Chondrocyte (in vitro differentiated cells): ENCODE measurements around the gene GCLC. TPM values are rescaled to one million over a fixed set of nuclear protein-coding genes. Genes with fewer than 3 reads are reported as not detected.
A peak's percentile ranks its signal among the peaks of the same experiment; 100 is the strongest.
"Not testable (repeated sequence)": the region's sequence is repeated elsewhere in the genome, so short reads cannot be mapped to it uniquely, and the experiment has no call there.

Experiments
- DNase-seq: peaks from one replicate; pipeline ENCODE4 v3.0.0; 2021; ENCODE audit warnings: mixed read lengths, low spot score
- H3K27ac Mint-ChIP-seq: one replicate; pipeline ENCODE4 v1.8.0; 2021; ENCODE audit warnings: mild to moderate bottlenecking, moderate library complexity, mixed read lengths; ENCODE audit not compliant: unreplicated experiment
- H3K27me3 Mint-ChIP-seq: 2 replicates; pipeline ENCODE4 v1.8.0; 2021; ENCODE audit warnings: low read depth, mixed read lengths
- H3K36me3 Mint-ChIP-seq: 2 replicates; pipeline ENCODE4 v1.8.0; 2021; ENCODE audit warnings: low read depth, mixed read lengths
- H3K4me1 Mint-ChIP-seq: 2 replicates; pipeline ENCODE4 v1.8.0; 2021; ENCODE audit warnings: low read depth, mild to moderate bottlenecking, mixed read lengths
- H3K4me3 Mint-ChIP-seq: one replicate; pipeline ENCODE4 v1.8.0; 2021; ENCODE audit warnings: mild to moderate bottlenecking, moderate library complexity, mixed read lengths; ENCODE audit not compliant: unreplicated experiment
- H3K9me3 Mint-ChIP-seq: 2 replicates; pipeline ENCODE4 v1.8.0; 2021; ENCODE audit warnings: low read depth, mixed read lengths
- CTCF ChIP-seq: fragments of 200-600 bp; sonication (generic); IDR thresholded peaks from 2 replicates; pipeline ENCODE4 v1.5.0; 2021; ENCODE audit warnings: antibody characterized with exemption, mild to moderate bottlenecking, moderate library complexity
- total RNA-seq: library from RNA; stranded (reverse); gene quantifications from 3 replicates; pipeline ENCODE4 v1.2.1, GENCODE V29; 2021

The GCLC gene
- total RNA-seq, 1 donor from 2014 or later, result 35.2 TPM

GRCh38 chr6:53484476-53485280 lies 60.2 kb downstream of the GCLC start:
- no peak overlapping the region for H3K4me3 Mint-ChIP-seq
- peaks cover 14% of the 10 kb centered on the region for H3K27me3 Mint-ChIP-seq
- no peaks in the 10 kb centered on the region for H3K36me3 Mint-ChIP-seq
- DNase-seq, result no peak
- H3K27ac Mint-ChIP-seq, result no peak overlapping the region
- H3K4me1 Mint-ChIP-seq, result peaks cover 22% of the 10 kb centered on the region
- H3K9me3 Mint-ChIP-seq, result no peaks in the 10 kb centered on the region
- peak; percentile 98 for TF ChIP-seq CTCF

- Mint-ChIP-seq H3K4me1 (peaks cover 22% of the 10 kb centered on the region), H3K4me3 (no peak overlapping the region), H3K36me3 (no peaks in the 10 kb centered on the region), H3K9me3 (no peaks in the 10 kb centered on the region), H3K27ac (no peak overlapping the region), H3K27me3 (peaks cover 12% of the 10 kb centered on the region)
- no peak for DNase-seq
- no peak for TF ChIP-seq CTCF
Observed at GRCh38 chr6:53483423-53484353, 61.2 kb downstream of the GCLC start.

GRCh38 chr6:53481323-53481722 lies 63.6 kb downstream of the GCLC start:
- Mint-ChIP-seq H3K27ac (no peak overlapping the region), H3K9me3 (no peaks in the 10 kb centered on the region), H3K27me3 (peaks cover 1% of the 10 kb centered on the region), H3K4me1 (peaks cover 20% of the 10 kb centered on the region), H3K36me3 (no peaks in the 10 kb centered on the region), H3K4me3 (no peak overlapping the region)
- DNase-seq, result no peak
- no peak for TF ChIP-seq CTCF

- H3K36me3 Mint-ChIP-seq, DNase-seq, H3K4me3 Mint-ChIP-seq, H3K27ac Mint-ChIP-seq, H3K27me3 Mint-ChIP-seq, H3K9me3 Mint-ChIP-seq: not testable (repeated sequence)
- H3K4me1 Mint-ChIP-seq, result peaks cover 20% of the 10 kb centered on the region
Observed at GRCh38 chr6:53480774-53481173, 64.1 kb downstream of the GCLC start.

GRCh38 chr6:53479871-53480270 lies 65.0 kb downstream of the GCLC start:
- no peak for DNase-seq
- Mint-ChIP-seq H3K4me1 (peaks cover 19% of the 10 kb centered on the region), H3K27me3 (peaks cover 1% of the 10 kb centered on the region), H3K36me3 (no peaks in the 10 kb centered on the region), H3K4me3 (no peak overlapping the region), H3K9me3 (no peaks in the 10 kb centered on the region), H3K27ac (no peak overlapping the region)
- TF ChIP-seq CTCF, result no peak
